HEK293 (cell line): ENCODE measurements around the gene RPRD2.

Experiments
- CTCF ChIA-PET: fragments of 350-600 bp; formaldehyde crosslinking; extraction: SDS; loops from one replicate; lab custom pipeline; 2021; ENCODE audit warnings: antibody characterized with exemption; lab: Yijun Ruan, JAX
- POLR2A ChIA-PET: fragments of 300-600 bp; formaldehyde crosslinking; extraction: SDS; loops from one replicate; lab custom pipeline; 2020; ENCODE audit warnings: antibody characterized with exemption, inconsistent platforms; lab: Yijun Ruan, JAX
- H3K27ac ChIP-seq: fragments of 200-500 bp; sonication (Bioruptor generic); 2 replicates; pipeline ENCODE4 v1.5.1; 2014; ENCODE audit warnings: low read depth, low read length, control low read depth, inconsistent platforms; ENCODE audit errors: extremely low read depth
- H3K36me3 ChIP-seq, 2 experiments: fragments of 200-500 bp in 1 of 2; sonication (Bioruptor generic) in 1 of 2; 1 replicate in 1 of 2; 2 replicates in 1 of 2; pipeline ENCODE4 v1.5.1; 2014 to 2017; ENCODE audit warnings: inconsistent platforms in 2 of 2, low read length in 2 of 2; ENCODE audit not compliant: control insufficient read depth in 2 of 2, insufficient read depth in 1 of 2
- H3K4me1 ChIP-seq: fragments of 200-500 bp; sonication (Bioruptor generic); 2 replicates; pipeline ENCODE4 v1.5.1; 2014; ENCODE audit warnings: mild to moderate bottlenecking, low read length, inconsistent platforms; ENCODE audit not compliant: control insufficient read depth, insufficient read depth
- H3K4me3 ChIP-seq: 2 replicates; pipeline ENCODE4 v1.5.1; 2011; ENCODE audit warnings: low read depth, mild to moderate bottlenecking, control low read depth, low read length, moderate library complexity
- H3K9me3 ChIP-seq: fragments of 200-500 bp; sonication (Bioruptor generic); 2 replicates; pipeline ENCODE4 v1.5.1; 2014; ENCODE audit warnings: low read depth, low read length, inconsistent platforms; ENCODE audit not compliant: control insufficient read depth, insufficient read depth
- BCL11A ChIP-seq: fragments of 450-650 bp; formaldehyde crosslinking; IDR thresholded peaks from 2 replicates; pipeline ENCODE4 v1.5.1; 2016; ENCODE audit warnings: low read depth, missing biosample characterization, missing genetic modification characterization
- EGR2 ChIP-seq: fragments of 450-650 bp; formaldehyde crosslinking; IDR thresholded peaks from 2 replicates; pipeline ENCODE4 v1.5.1; 2016; ENCODE audit warnings: low read depth, missing biosample characterization, missing genetic modification characterization
- FEZF1 ChIP-seq: fragments of 450-650 bp; formaldehyde crosslinking; IDR thresholded peaks from 2 replicates; pipeline ENCODE4 v1.5.1; 2016; ENCODE audit warnings: missing biosample characterization, missing genetic modification characterization
- HOXD13 ChIP-seq: sonication (generic); formaldehyde crosslinking; IDR thresholded peaks from 2 replicates; pipeline ENCODE4 v1.8.0; 2022; ENCODE audit warnings: missing genetic modification reagents, borderline replicate concordance
- KLF9 ChIP-seq: fragments of 450-650 bp; formaldehyde crosslinking; IDR thresholded peaks from 2 replicates; pipeline ENCODE4 v1.5.1; 2016; ENCODE audit warnings: missing biosample characterization, missing genetic modification characterization, low read depth
- MYNN ChIP-seq: fragments of 450-650 bp; formaldehyde crosslinking; IDR thresholded peaks from 2 replicates; pipeline ENCODE4 v1.5.1; 2016; ENCODE audit warnings: missing biosample characterization, missing genetic modification characterization, borderline replicate concordance
- SALL2 ChIP-seq: fragments of 450-650 bp; formaldehyde crosslinking; IDR thresholded peaks from 2 replicates; pipeline ENCODE4 v1.5.0; 2017; ENCODE audit warnings: missing biosample characterization, mild to moderate bottlenecking, missing genetic modification characterization, borderline replicate concordance
- SETDB1 ChIP-seq: IDR thresholded peaks from one replicate; pipeline ENCODE4 v1.6.1; 2017; ENCODE audit warnings: mild to moderate bottlenecking, low read length, moderate library complexity, mixed read lengths; ENCODE audit not compliant: insufficient read length
- ZBTB10 ChIP-seq: fragments of 450-650 bp; formaldehyde crosslinking; IDR thresholded peaks from 2 replicates; pipeline ENCODE4 v1.5.1; 2016; ENCODE audit warnings: missing biosample characterization, missing genetic modification characterization
- ZBTB7A ChIP-seq: fragments of 450-650 bp; formaldehyde crosslinking; IDR thresholded peaks from 2 replicates; pipeline ENCODE4 v1.5.1; 2016; ENCODE audit warnings: low read depth, missing biosample characterization, missing genetic modification characterization
- ZEB2 ChIP-seq: fragments of 450-650 bp; formaldehyde crosslinking; IDR thresholded peaks from 2 replicates; pipeline ENCODE4 v1.5.1; 2016; ENCODE audit warnings: missing biosample characterization, missing genetic modification characterization
- ZNF114 ChIP-seq: fragments of 450-650 bp; formaldehyde crosslinking; IDR thresholded peaks from 2 replicates; pipeline ENCODE4 v1.5.0; 2017; ENCODE audit warnings: missing biosample characterization, missing genetic modification characterization
- ZNF155 ChIP-seq: fragments of 450-650 bp; formaldehyde crosslinking; IDR thresholded peaks from 2 replicates; pipeline ENCODE4 v1.5.1; 2016; ENCODE audit warnings: missing biosample characterization, missing genetic modification characterization
- ZNF174 ChIP-seq: fragments of 450-650 bp; formaldehyde crosslinking; IDR thresholded peaks from 2 replicates; pipeline ENCODE4 v1.5.0; 2017; ENCODE audit warnings: missing biosample characterization, mild to moderate bottlenecking, missing genetic modification characterization
- ZNF248 ChIP-seq: fragments of 450-650 bp; formaldehyde crosslinking; IDR thresholded peaks from 2 replicates; pipeline ENCODE4 v1.5.1; 2017; ENCODE audit warnings: missing biosample characterization, missing genetic modification characterization
- ZNF266 ChIP-seq: fragments of 450-650 bp; formaldehyde crosslinking; IDR thresholded peaks from 2 replicates; pipeline ENCODE4 v1.5.1; 2016; ENCODE audit warnings: missing biosample characterization, missing genetic modification characterization, low read depth
- ZNF366 ChIP-seq: fragments of 450-650 bp; formaldehyde crosslinking; conservative IDR thresholded peaks from 2 replicates; pipeline ENCODE4 v1.5.1; 2016; ENCODE audit warnings: missing biosample characterization, missing genetic modification characterization
- ZNF416 ChIP-seq: fragments of 450-650 bp; formaldehyde crosslinking; IDR thresholded peaks from 2 replicates; pipeline ENCODE4 v1.5.1; 2016; ENCODE audit warnings: missing biosample characterization, missing genetic modification characterization
- ZNF433 ChIP-seq: fragments of 450-650 bp; formaldehyde crosslinking; IDR thresholded peaks from 2 replicates; pipeline ENCODE4 v1.5.1; 2016; ENCODE audit warnings: missing biosample characterization, missing genetic modification characterization, low read depth
- ZNF48 ChIP-seq: fragments of 450-650 bp; formaldehyde crosslinking; IDR thresholded peaks from 2 replicates; pipeline ENCODE4 v1.5.1; 2016; ENCODE audit warnings: missing biosample characterization, missing genetic modification characterization
- ZNF624 ChIP-seq: fragments of 450-650 bp; formaldehyde crosslinking; IDR thresholded peaks from 2 replicates; pipeline ENCODE4 v1.5.1; 2017; ENCODE audit warnings: missing biosample characterization, missing genetic modification characterization
- ZNF658 ChIP-seq: fragments of 450-650 bp; formaldehyde crosslinking; IDR thresholded peaks from 2 replicates; pipeline ENCODE4; 2016; ENCODE audit warnings: missing biosample characterization, missing genetic modification characterization
- ZNF664 ChIP-seq: fragments of 450-650 bp; formaldehyde crosslinking; IDR thresholded peaks from 2 replicates; pipeline ENCODE4 v1.5.1; 2016; ENCODE audit warnings: missing biosample characterization, missing genetic modification characterization
- ZNF670 ChIP-seq: fragments of 450-650 bp; formaldehyde crosslinking; IDR thresholded peaks from 2 replicates; pipeline ENCODE4 v1.5.1; 2016; ENCODE audit warnings: missing biosample characterization, missing genetic modification characterization, low read depth
- ZNF677 ChIP-seq: fragments of 450-650 bp; IDR thresholded peaks from 2 replicates; pipeline ENCODE4 v1.5.0; 2018; ENCODE audit warnings: missing biosample characterization, mild to moderate bottlenecking, missing genetic modification characterization, moderate library complexity
- TF ChIP-seq, protein P1 (sequence below): fragments of 450-650 bp; formaldehyde crosslinking; IDR thresholded peaks from 2 replicates; pipeline ENCODE4 v1.5.1; 2016; ENCODE audit warnings: missing biosample characterization, missing genetic modification characterization
- TF ChIP-seq, protein P2 (sequence below): fragments of 450-650 bp; formaldehyde crosslinking; IDR thresholded peaks from 2 replicates; pipeline ENCODE4 v1.5.1; 2016; ENCODE audit warnings: missing biosample characterization, missing genetic modification characterization

RPRD2 gene

GRCh38 chr1:150486966-150487762 lies 123.2 kb downstream of the RPRD2 start, which contains the start of gene TARS2:
Gene TARS2 (plus strand): TSS chr1:150487419. CDS start chr1:150487451, 32 bp downstream.
- CTCF ChIA-PET: interaction anchor here (1.6 to 4.3 kb wide), 3 partner anchors 45 to 74 kb away, joined by 4 to 18 read pairs (median 5); no protein-coding TSS in a partner anchor
- H3K4me1 ChIP-seq: no peaks in the 10 kb centered on the region; the same call in 1 of the 2 replicates
- POLR2A ChIA-PET: interaction anchor here (0.6 to 1.5 kb wide), 5 partner anchors 25 to 189 kb away, joined by 3 to 8 read pairs (median 4); partner anchors contain the start of gene MCL1
- H3K9me3 ChIP-seq: no peaks in the 10 kb centered on the region
- H3K36me3 ChIP-seq: peaks cover 23 to 34% of the 10 kb centered on the region in 2 experiments
- H3K4me3 ChIP-seq: peak within 1 kb of the TSS; percentile 79
- peak within 1 kb of the TSS; percentile 42; the same call in 1 of the 2 replicates for H3K27ac ChIP-seq
- TF ChIP-seq ZBTB7A (tag by site-specific recombination): 0 out of 2 replicates have a peak, but pooled peaks have one; percentile 22
- TF ChIP-seq ZNF174 (tag by site-specific recombination): no peak
- TF ChIP-seq SALL2 (tag by site-specific recombination): no peak
- TF ChIP-seq FEZF1 (tag by site-specific recombination): peak; percentile 47; the same call in 1 of the 2 replicates
- no peak for TF ChIP-seq HOXD13 (CRISPR knock-in tag)
- peak; percentile 37; the same call in 1 of the 2 replicates for TF ChIP-seq KLF9 (tag by site-specific recombination)
- TF ChIP-seq BCL11A: no peak; the same call in 1 of the 2 replicates
- peak; percentile 41 for TF ChIP-seq ZBTB10
- TF ChIP-seq ZNF677 (tag by site-specific recombination): no peak
- TF ChIP-seq ZNF433 (tag by site-specific recombination): no peak
- no peak for TF ChIP-seq SETDB1
- TF ChIP-seq ZNF416 (tag by site-specific recombination): no peak
- no peak for TF ChIP-seq ZNF155
- no peak for TF ChIP-seq ZNF670 (tag by site-specific recombination)
- no peak for TF ChIP-seq ZNF366 (tag by site-specific recombination)
- TF ChIP-seq ZNF624 (tag by site-specific recombination): no peak
- no peak for TF ChIP-seq ZNF48 (tag by site-specific recombination)
- no peak for TF ChIP-seq ZNF248 (tag by site-specific recombination)
- TF ChIP-seq ZNF266 (tag by site-specific recombination): no peak
- no peak for TF ChIP-seq MYNN
- 0 out of 2 replicates have a peak, but pooled peaks have one; percentile 62 for TF ChIP-seq ZNF664 (tag by site-specific recombination)
- TF ChIP-seq EGR2: no peak
- peak; percentile 89 for TF ChIP-seq ZEB2 (tag by site-specific recombination)
- no peak for TF ChIP-seq ZNF114 (tag by site-specific recombination)
- TF ChIP-seq, protein P1, sequence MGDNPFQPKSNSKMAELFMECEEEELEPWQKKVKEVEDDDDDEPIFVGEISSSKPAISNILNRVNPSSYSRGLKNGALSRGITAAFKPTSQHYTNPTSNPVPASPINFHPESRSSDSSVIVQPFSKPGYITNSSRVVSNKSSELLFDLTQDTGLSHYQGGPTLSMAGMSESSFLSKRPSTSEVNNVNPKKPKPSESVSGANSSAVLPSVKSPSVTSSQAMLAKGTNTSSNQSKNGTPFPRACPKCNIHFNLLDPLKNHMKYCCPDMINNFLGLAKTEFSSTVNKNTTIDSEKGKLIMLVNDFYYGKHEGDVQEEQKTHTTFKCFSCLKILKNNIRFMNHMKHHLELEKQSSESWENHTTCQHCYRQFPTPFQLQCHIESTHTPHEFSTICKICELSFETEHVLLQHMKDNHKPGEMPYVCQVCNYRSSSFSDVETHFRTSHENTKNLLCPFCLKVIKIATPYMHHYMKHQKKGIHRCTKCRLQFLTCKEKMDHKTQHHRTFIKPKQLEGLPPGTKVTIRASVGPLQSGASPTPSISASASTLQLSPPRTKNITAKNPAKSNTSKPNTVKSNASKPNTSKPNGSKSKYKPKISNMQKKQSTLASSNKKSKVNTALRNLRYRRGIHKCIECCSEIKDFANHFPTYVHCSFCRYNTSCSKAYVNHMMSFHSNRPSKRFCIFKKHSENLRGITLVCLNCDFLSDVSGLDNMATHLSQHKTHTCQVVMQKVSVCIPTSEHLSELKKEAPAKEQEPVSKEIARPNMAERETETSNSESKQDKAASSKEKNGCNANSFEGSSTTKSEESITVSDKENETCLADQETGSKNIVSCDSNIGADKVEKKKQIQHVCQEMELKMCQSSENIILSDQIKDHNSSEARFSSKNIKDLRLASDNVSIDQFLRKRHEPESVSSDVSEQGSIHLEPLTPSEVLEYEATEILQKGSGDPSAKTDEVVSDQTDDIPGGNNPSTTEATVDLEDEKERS (tag by site-specific recombination): no peak
- no peak for TF ChIP-seq ZNF658
- TF ChIP-seq, protein P2, sequence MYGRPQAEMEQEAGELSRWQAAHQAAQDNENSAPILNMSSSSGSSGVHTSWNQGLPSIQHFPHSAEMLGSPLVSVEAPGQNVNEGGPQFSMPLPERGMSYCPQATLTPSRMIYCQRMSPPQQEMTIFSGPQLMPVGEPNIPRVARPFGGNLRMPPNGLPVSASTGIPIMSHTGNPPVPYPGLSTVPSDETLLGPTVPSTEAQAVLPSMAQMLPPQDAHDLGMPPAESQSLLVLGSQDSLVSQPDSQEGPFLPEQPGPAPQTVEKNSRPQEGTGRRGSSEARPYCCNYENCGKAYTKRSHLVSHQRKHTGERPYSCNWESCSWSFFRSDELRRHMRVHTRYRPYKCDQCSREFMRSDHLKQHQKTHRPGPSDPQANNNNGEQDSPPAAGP (tag by site-specific recombination): no peak
